ENCODE measurements around the gene RMDN3.

The RMDN3 gene

DNA sequence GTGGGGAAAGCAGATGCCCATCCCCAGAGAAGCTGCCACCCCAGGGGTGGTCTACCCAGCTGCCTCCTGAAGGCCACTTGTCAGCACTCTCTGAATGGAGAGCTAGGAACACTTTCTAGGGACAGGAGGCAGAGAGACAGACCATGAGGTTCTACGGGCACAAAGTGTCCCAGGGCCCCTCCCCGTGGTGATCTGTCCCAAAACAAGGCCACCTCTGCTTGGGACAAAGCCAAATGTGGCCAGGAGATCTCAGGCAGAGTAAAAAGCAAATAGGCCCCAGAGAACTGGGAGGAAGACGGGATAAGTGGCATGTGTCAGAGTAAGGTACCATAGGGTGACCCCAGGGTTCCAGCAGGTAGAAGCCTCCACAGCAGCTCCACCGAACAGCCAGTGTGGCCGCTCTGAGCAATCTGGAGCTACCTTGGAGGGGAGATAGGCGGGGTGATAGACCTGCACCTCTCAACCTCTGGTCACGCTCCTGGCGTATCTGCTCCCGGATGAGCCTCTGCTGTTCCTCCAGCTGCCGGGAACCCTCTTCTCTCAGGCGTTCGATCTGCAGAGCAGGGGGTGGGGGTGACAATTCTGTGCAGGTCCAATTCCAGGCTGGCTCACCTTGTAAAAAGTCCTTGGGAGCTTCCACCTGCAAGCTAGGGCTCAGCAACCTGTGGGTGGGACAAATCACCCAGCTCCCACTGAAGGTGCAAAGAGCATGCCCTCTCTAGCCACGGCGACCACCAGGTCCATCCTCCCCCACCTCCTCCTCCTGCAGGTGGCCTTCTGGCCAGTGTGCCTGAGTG, 20.9 kb upstream of the RMDN3 start:
- DNase-seq: no peak
- H3K4me3 Mint-ChIP-seq: no peak overlapping the region
- no peaks in the 10 kb centered on the region for H3K4me1 Mint-ChIP-seq
- TF ChIP-seq, protein P1, sequence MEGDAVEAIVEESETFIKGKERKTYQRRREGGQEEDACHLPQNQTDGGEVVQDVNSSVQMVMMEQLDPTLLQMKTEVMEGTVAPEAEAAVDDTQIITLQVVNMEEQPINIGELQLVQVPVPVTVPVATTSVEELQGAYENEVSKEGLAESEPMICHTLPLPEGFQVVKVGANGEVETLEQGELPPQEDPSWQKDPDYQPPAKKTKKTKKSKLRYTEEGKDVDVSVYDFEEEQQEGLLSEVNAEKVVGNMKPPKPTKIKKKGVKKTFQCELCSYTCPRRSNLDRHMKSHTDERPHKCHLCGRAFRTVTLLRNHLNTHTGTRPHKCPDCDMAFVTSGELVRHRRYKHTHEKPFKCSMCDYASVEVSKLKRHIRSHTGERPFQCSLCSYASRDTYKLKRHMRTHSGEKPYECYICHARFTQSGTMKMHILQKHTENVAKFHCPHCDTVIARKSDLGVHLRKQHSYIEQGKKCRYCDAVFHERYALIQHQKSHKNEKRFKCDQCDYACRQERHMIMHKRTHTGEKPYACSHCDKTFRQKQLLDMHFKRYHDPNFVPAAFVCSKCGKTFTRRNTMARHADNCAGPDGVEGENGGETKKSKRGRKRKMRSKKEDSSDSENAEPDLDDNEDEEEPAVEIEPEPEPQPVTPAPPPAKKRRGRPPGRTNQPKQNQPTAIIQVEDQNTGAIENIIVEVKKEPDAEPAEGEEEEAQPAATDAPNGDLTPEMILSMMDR (IDR thresholded peaks at IDR 0.05): no peak
- H3K27me3 Mint-ChIP-seq (ENCODE audit: low read depth, poor library complexity): no peaks in the 10 kb centered on the region
- H3K27ac Mint-ChIP-seq: no peak overlapping the region
- no peaks in the 10 kb centered on the region for H3K9me3 Mint-ChIP-seq
- peaks cover 23% of the 10 kb centered on the region for H3K36me3 Mint-ChIP-seq (ENCODE audit: low read depth)

DNA sequence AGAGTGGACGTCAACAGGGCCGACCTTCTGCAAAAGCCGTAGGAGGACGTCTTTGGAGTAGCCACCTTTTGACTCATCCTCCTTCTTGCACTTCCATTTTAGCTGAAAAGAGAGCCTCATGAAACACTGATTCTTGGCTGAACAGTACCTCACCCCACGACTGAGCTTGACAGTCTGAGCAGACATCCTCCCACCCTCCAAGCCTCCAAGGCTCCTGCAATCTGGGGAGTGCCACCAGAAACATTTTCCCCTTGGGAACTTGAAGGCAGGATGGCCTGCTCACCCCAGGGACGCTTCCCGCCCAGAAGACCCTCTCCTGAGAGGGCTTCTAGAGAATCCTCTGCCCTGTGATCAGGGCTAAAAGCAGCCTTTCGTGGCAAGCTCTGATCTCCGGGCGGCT, 20.0 kb upstream of the RMDN3 start:
- Mint-ChIP-seq H3K27me3 (ENCODE audit: low read depth, poor library complexity) (no peaks in the 10 kb centered on the region), H3K4me3 (no peak overlapping the region), H3K27ac (peak overlapping the region; percentile 81), H3K4me1 (peaks cover 3% of the 10 kb centered on the region), H3K36me3 (ENCODE audit: low read depth) (peaks cover 23% of the 10 kb centered on the region), H3K9me3 (no peaks in the 10 kb centered on the region)
- TF ChIP-seq, protein P1 (IDR thresholded peaks at IDR 0.05): no peak
- DNase-seq: no peak

DNA sequence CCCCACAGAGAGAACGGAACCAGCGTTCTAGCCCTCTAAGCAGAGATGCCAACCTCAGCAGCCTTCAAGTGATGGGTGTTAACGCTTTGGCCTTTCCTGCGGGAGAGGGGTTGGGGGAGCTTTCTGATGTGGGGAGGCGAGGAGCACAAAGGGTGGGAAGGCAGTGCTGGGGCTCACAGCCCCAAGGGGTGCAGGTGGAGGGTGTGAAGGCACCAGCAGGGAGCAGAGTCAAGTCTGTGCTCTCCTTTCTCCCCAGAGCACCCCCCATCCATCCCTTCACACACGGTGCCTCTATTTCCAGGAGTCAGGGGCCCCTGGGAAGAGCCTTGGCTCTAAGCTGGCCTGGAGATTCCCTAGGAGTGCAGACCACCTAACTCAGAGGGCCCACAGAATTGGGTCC, 18.8 kb upstream of the RMDN3 start:
- Mint-ChIP-seq H3K4me3 (no peak overlapping the region), H3K27me3 (ENCODE audit: low read depth, poor library complexity) (no peaks in the 10 kb centered on the region), H3K9me3 (no peaks in the 10 kb centered on the region), H3K4me1 (peaks cover 12% of the 10 kb centered on the region), H3K36me3 (ENCODE audit: low read depth) (peaks cover 16% of the 10 kb centered on the region), H3K27ac (no peak overlapping the region)
- DNase-seq: no peak
- TF ChIP-seq, protein P1 (IDR thresholded peaks at IDR 0.05): no peak

DNA sequence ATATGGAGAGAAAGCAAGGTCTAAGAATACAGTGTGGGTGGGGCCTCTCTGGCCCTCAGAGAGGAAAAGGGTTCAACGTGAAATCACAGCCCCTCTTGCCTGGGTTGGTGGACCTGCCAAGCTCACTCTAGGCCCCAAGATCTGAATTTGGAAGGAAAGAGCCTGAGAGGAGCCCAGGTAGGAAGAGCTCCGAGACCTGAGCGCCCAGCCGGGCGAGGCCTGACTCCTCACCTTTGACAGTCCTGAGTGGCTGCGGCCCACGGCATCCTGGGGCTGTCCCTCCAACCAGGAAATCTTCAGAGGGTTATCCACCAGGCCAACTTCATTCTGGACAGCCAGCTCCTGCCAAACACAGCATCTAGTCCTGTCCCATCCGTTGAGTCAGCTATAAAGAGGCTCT, 18.4 kb upstream of the RMDN3 start:
- DNase-seq: no peak
- TF ChIP-seq, protein P1 (IDR thresholded peaks at IDR 0.05): no peak
- Mint-ChIP-seq H3K27me3 (ENCODE audit: low read depth, poor library complexity) (no peaks in the 10 kb centered on the region), H3K27ac (no peak overlapping the region), H3K4me1 (peaks cover 15% of the 10 kb centered on the region), H3K4me3 (no peak overlapping the region), H3K36me3 (ENCODE audit: low read depth) (peaks cover 16% of the 10 kb centered on the region), H3K9me3 (no peaks in the 10 kb centered on the region)

DNA sequence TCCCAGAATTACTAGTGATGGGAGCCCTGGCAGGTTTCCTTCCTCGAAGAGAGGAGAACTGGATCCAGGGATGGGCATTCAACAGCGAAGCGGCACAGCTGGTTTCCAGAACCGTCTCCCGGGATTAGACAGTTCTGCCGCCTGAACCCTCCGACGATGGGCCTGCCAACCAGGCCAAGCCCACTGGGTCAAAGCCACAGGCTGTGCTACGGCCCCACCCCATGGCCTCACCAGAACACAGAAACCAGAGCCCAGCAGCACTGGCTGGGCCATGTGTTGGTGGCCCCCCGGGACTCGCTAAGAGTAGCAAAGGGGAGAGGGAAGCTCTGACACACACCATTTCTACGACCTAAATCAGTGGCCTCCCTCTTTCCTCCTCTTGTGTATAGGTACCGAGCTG, 17.0 kb upstream of the RMDN3 start:
- Mint-ChIP-seq H3K9me3 (no peaks in the 10 kb centered on the region), H3K36me3 (ENCODE audit: low read depth) (peaks cover 15% of the 10 kb centered on the region), H3K27ac (no peak overlapping the region), H3K4me1 (peaks cover 15% of the 10 kb centered on the region), H3K27me3 (ENCODE audit: low read depth, poor library complexity) (no peaks in the 10 kb centered on the region), H3K4me3 (no peak overlapping the region)
- DNase-seq: no peak
- TF ChIP-seq, protein P1 (IDR thresholded peaks at IDR 0.05): no peak

DNA sequence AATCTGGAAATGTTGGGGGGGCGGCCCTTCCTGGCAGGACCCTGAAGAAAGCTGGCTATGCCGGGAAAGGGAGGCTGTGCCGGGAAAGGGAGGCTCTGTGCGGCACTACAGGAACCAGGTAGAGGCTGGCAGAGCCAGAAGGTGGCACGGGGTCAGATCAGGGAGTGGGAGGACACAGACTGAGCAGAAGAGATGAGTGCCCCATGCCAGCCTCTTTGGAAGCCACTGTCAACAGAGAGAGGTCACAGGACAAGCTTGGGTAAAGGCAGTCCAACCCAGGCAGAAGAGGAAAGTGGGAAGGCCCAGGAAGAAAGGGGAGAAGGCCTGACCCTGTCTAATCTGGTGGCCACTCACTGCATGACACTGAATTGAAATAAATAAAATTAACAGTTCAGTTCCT, 16.2 kb upstream of the RMDN3 start:
- no peak for DNase-seq
- Mint-ChIP-seq H3K9me3 (no peaks in the 10 kb centered on the region), H3K4me3 (no peak overlapping the region), H3K36me3 (ENCODE audit: low read depth) (peaks cover 8% of the 10 kb centered on the region), H3K4me1 (peaks cover 20% of the 10 kb centered on the region), H3K27me3 (ENCODE audit: low read depth, poor library complexity) (no peaks in the 10 kb centered on the region), H3K27ac (peak overlapping the region; percentile 75)
- TF ChIP-seq, protein P1 (IDR thresholded peaks at IDR 0.05): no peak
